ENCODE results near the gene RCAN3.
"Not testable (repeated sequence)": the region's sequence is repeated elsewhere in the genome, so short reads cannot be mapped to it uniquely, and the experiment has no call there.

RCAN3 gene

GRCh38 chr1:24548070-24548469, 45.4 kb downstream of the RCAN3 start:
- no peak for DNase-seq (ENCODE audit: extremely low read depth in 1 of 2, low read depth in 1 of 2)

GRCh38 chr1:24549210-24549609, 46.6 kb downstream of the RCAN3 start:
- DNase-seq (ENCODE audit: extremely low read depth in 1 of 2, low read depth in 1 of 2) = not testable (repeated sequence)

GRCh38 chr1:24551290-24551959, 48.8 kb downstream of the RCAN3 start:
- DNase-seq (ENCODE audit: extremely low read depth in 1 of 2, low read depth in 1 of 2) = no peak

- DNase-seq (ENCODE audit: extremely low read depth in 1 of 2, low read depth in 1 of 2) = no peak
These were observed 49.4 kb downstream of the RCAN3 start for GRCh38 chr1:24551960-24552571.

GRCh38 chr1:24553931-24554330, 51.3 kb downstream of the RCAN3 start:
- DNase-seq (ENCODE audit: extremely low read depth in 1 of 2, low read depth in 1 of 2) = no peak

- DNase-seq (ENCODE audit: extremely low read depth in 1 of 2, low read depth in 1 of 2) = no peak
These were observed 52.1 kb downstream of the RCAN3 start for GRCh38 chr1:24554714-24555113.

- DNase-seq (ENCODE audit: extremely low read depth in 1 of 2, low read depth in 1 of 2) = no peak
These were observed 53.2 kb downstream of the RCAN3 start, which contains the start of gene NCMAP for GRCh38 chr1:24555591-24556413. Gene NCMAP (plus strand): TSS chr1:24556087. CDS start chr1:24595431, 39,344 bp downstream.

GRCh38 chr1:24556414-24556795, 53.8 kb downstream of the RCAN3 start:
- DNase-seq (ENCODE audit: extremely low read depth in 1 of 2, low read depth in 1 of 2) = no peak

GRCh38 chr1:24557220-24557619, 54.6 kb downstream of the RCAN3 start:
- DNase-seq (ENCODE audit: extremely low read depth in 1 of 2, low read depth in 1 of 2) = no peak

- DNase-seq (ENCODE audit: extremely low read depth in 1 of 2, low read depth in 1 of 2) = no peak
These were observed 55.1 kb downstream of the RCAN3 start for GRCh38 chr1:24557711-24558131.

- no peak for DNase-seq (ENCODE audit: extremely low read depth in 1 of 2, low read depth in 1 of 2)
These were observed 55.8 kb downstream of the RCAN3 start for GRCh38 chr1:24558455-24558854.

- DNase-seq (ENCODE audit: extremely low read depth in 1 of 2, low read depth in 1 of 2) = no peak
These were observed 56.5 kb downstream of the RCAN3 start for GRCh38 chr1:24558902-24559791.

GRCh38 chr1:24560361-24560760, 57.7 kb downstream of the RCAN3 start:
- no peak for DNase-seq (ENCODE audit: extremely low read depth in 1 of 2, low read depth in 1 of 2)

GRCh38 chr1:24562625-24563024, 60.0 kb downstream of the RCAN3 start:
- no peak for DNase-seq (ENCODE audit: extremely low read depth in 1 of 2, low read depth in 1 of 2)

- DNase-seq (ENCODE audit: extremely low read depth in 1 of 2, low read depth in 1 of 2) = no peak
These were observed 62.1 kb downstream of the RCAN3 start for GRCh38 chr1:24564695-24565094.

GRCh38 chr1:24566236-24566867, 63.7 kb downstream of the RCAN3 start:
- DNase-seq (ENCODE audit: extremely low read depth in 1 of 2, low read depth in 1 of 2) = no peak

GRCh38 chr1:24567792-24568388, 65.3 kb downstream of the RCAN3 start:
- DNase-seq (ENCODE audit: extremely low read depth in 1 of 2, low read depth in 1 of 2) = no peak

- no peak for DNase-seq (ENCODE audit: extremely low read depth in 1 of 2, low read depth in 1 of 2)
These were observed 65.8 kb downstream of the RCAN3 start for GRCh38 chr1:24568475-24568874.

- no peak for DNase-seq (ENCODE audit: extremely low read depth in 1 of 2, low read depth in 1 of 2)
These were observed 67.9 kb downstream of the RCAN3 start for GRCh38 chr1:24570265-24571125.
